Esophagus muscularis mucosa (tissue), 4 donors: ENCODE data around the gene CLCN4. TPM values are rescaled to one million over a fixed set of nuclear protein-coding genes. Genes with fewer than 3 reads are reported as not detected.

Source experiments
- DNase-seq: peaks from one replicate; pipeline ENCODE4 v3.0.0-alpha.2; 2017; ENCODE audit errors: extremely low spot score
- H3K27ac ChIP-seq, 4 donors: fragments of 200-600 bp; sonication (generic); replicated peaks in 1 of 4; 1 replicate in 3 of 4; 2 replicates in 1 of 4; pipeline ENCODE4 v1.5.1; 2016 to 2019; ENCODE audit warnings: mild to moderate bottlenecking in 1 of 4
- H3K27me3 ChIP-seq, 4 donors: fragments of 200-600 bp; sonication (generic); one replicate each; pipeline versions ENCODE4 v1.5.1 to v1.6.0; 2016 to 2019
- H3K36me3 ChIP-seq, 4 donors: fragments of 200-600 bp; sonication (generic); one replicate each; pipeline ENCODE4 v1.5.1; 2016 to 2019
- H3K4me1 ChIP-seq, 4 donors: fragments of 200-600 bp; sonication (generic); one replicate each; pipeline ENCODE4 v1.5.1; 2016 to 2019
- H3K4me3 ChIP-seq, 4 donors: fragments of 200-600 bp; sonication (generic); 1 replicate in 2 of 4; 2 replicates in 2 of 4; pipeline ENCODE4 v1.5.1; 2016 to 2019; ENCODE audit warnings: mild to moderate bottlenecking in 4 of 4, moderate library complexity in 1 of 4
- H3K9me3 ChIP-seq, 4 donors: fragments of 200-600 bp; sonication (generic); 1 replicate in 3 of 4; 2 replicates in 1 of 4; pipeline ENCODE4 v1.5.1; 2016 to 2019
- EP300 ChIP-seq: sonication (generic); formaldehyde crosslinking; IDR thresholded peaks from one replicate; pipeline ENCODE4 v1.6.1; 2017; ENCODE audit warnings: antibody characterized with exemption
- POLR2A ChIP-seq: fragments of 450-650 bp; IDR thresholded peaks from one replicate; pipeline ENCODE4 v1.6.1; 2017; ENCODE audit warnings: antibody characterized with exemption, moderate library complexity, mild to moderate bottlenecking, low read depth
- POLR2AphosphoS5 ChIP-seq, 2 donors: sonication (generic); formaldehyde crosslinking; IDR thresholded peaks; one replicate each; pipeline ENCODE4 v1.6.1; 2017; ENCODE audit warnings: antibody characterized with exemption in 2 of 2
- WGBS: methylation state at CpG from one replicate; pipeline ENCODE4 v1.1.5; 2018; 5-methylcytosine and 5-hydroxymethylcytosine counted together
- intact Hi-C: fragments of 100-400 bp; cut with DNase I; formaldehyde crosslinking; loops from one replicate; pipeline ENCODE4 v1.15.1; 2023
- total RNA-seq, 4 donors: library from RNA; depleted of rRNA; stranded (reverse); fragments of >200 nt; gene quantifications; one replicate each; pipeline versions ENCODE4 v1.1.0 to v1.2.1, GENCODE V29; 2016
- TF ChIP-seq, protein P1 (sequence below), 3 experiments: fragments of 200-600 bp in 2 of 3; fragments of 450-650 bp in 1 of 3; sonication (generic) in 2 of 3; IDR thresholded peaks; one replicate each; pipeline ENCODE4 v1.5.1; 2017 to 2019; ENCODE audit warnings: antibody characterized with exemption in 3 of 3, mild to moderate bottlenecking in 2 of 3, moderate library complexity in 1 of 3

The CLCN4 gene
- total RNA-seq, 4 donors from 2014 or later: 0.42 to 1.8 (median 1.1) TPM

DNA sequence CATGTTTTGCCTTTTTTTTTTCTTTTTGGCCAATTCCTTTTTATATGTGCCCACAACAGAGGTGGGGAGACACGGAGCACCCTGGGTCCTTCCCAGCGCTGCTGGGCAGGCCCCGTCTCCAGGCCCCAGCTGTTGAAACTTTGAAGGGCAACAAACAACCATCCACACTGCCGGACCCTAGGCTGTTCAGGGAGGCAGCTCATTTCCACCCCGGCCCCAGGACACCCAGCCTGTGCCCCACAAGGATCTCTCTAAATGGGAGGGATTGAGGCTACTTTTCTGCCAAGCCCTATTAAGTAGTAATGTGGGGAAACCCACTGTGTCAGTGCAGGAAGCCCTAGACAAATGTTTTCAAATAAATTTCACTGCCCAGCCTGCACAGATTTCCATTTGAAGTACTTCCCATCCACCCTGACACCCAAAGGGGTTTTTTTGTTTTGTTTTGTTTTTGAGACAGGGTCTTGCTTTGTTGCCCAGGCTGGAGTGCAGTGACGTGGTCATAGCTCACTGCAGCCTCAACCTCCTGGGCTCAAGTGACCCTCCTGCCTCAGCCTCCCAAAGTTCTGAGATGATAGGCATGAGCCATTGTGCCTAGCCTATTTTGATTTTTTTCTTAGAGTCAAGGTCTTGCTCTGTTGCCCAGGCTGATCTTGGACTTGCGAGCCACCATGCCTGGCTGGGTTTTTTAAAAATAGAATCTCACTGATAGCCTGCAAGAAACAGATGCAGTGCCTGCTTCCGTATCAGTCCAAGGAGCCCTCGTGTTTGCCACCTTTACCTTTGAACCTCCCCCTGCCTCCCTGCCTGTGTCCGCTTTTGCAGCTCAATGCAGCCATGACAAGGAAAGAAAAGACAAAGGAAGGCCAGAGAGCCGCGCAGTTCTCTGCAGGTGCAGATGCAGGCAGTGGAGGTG is 13.4 kb upstream of the CLCN4 start:
- WGBS: 83% methylated on average over 12 of the region's 12 CpGs
- Histone ChIP-seq H3K27ac (no peak overlapping the region), H3K9me3 (no peaks in the 10 kb centered on the region), H3K27me3 (no peaks in the 10 kb centered on the region), H3K36me3 (peaks cover 23 to 66% (median 45%) of the 10 kb centered on the region in 4 donors), H3K4me3 (no peak overlapping the region), H3K4me1 (no peaks in the 10 kb centered on the region)
- intact Hi-C loops: no loop called here
- no peak for DNase-seq
- no peak for TF ChIP-seq EP300
- TF ChIP-seq, protein P1, sequence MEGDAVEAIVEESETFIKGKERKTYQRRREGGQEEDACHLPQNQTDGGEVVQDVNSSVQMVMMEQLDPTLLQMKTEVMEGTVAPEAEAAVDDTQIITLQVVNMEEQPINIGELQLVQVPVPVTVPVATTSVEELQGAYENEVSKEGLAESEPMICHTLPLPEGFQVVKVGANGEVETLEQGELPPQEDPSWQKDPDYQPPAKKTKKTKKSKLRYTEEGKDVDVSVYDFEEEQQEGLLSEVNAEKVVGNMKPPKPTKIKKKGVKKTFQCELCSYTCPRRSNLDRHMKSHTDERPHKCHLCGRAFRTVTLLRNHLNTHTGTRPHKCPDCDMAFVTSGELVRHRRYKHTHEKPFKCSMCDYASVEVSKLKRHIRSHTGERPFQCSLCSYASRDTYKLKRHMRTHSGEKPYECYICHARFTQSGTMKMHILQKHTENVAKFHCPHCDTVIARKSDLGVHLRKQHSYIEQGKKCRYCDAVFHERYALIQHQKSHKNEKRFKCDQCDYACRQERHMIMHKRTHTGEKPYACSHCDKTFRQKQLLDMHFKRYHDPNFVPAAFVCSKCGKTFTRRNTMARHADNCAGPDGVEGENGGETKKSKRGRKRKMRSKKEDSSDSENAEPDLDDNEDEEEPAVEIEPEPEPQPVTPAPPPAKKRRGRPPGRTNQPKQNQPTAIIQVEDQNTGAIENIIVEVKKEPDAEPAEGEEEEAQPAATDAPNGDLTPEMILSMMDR (IDR thresholded peaks at IDR 0.05): no peak
- TF ChIP-seq POLR2A: no peak
- TF ChIP-seq POLR2AphosphoS5 (IDR thresholded peaks at IDR 0.05): no peak

DNA sequence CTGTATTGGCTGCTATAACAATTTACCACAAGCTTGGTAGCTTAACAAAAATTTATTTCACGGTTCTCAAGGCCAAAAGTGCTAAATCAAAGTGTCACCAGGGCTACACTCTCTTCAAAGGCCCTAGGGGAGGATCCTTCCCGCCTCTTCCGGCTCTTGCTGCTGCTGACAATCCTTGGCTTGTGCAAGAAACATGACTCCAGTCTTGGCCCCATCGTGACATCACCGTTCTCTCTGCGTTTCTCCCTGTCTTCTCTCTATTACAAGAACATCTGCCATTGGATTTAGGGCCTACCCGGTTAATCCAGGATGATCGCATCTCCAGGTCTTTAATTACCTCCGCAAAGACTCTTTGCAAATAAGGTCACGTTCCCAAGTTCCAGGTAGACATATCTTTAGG is 10.4 kb upstream of the CLCN4 start:
- H3K36me3 ChIP-seq: peaks cover 3 to 36% (median 20%) of the 10 kb centered on the region in 4 donors
- H3K27me3 ChIP-seq: no peaks in the 10 kb centered on the region
- no peak overlapping the region for H3K27ac ChIP-seq
- 75% methylated on average over 10 of the region's 10 CpGs for WGBS
- intact Hi-C loops: no loop called here
- no peak overlapping the region for H3K4me3 ChIP-seq
- H3K4me1 ChIP-seq: no peaks in the 10 kb centered on the region
- TF ChIP-seq POLR2AphosphoS5 (IDR thresholded peaks at IDR 0.05): no peak
- TF ChIP-seq POLR2A: no peak
- TF ChIP-seq EP300: no peak
- TF ChIP-seq, protein P1 (IDR thresholded peaks at IDR 0.05): no peak
- DNase-seq: no peak
- no peaks in the 10 kb centered on the region for H3K9me3 ChIP-seq

DNA sequence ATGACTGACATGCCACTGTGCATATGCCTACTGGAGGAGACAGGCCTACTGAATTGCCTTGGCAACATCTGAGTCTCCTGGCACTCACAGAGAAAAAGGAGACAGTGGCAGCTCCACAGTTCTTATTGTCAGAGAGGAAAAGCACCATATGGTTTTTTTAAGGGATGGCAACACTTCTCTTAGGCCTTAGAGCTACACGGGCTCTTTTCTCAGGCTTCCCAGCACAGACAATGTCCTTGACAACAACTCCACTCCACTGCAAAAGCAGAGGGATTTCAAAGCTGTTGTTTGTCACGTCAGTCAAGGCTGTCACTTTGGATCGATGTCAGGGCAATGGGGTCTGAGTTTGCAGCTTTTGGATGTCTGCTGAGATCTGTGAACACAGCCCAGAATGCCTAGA is 4.7 kb upstream of the CLCN4 start:
- H3K9me3 ChIP-seq: no peaks in the 10 kb centered on the region
- TF ChIP-seq EP300: no peak
- intact Hi-C loops: no loop called here
- H3K4me3 ChIP-seq: no peak overlapping the region
- no peak overlapping the region for H3K27ac ChIP-seq
- no peak for DNase-seq
- peaks cover 0 to 6% (median 0%) of the 10 kb centered on the region in 4 donors for H3K27me3 ChIP-seq
- 68% methylated on average over 3 of the region's 3 CpGs for WGBS
- H3K4me1 ChIP-seq: no peaks in the 10 kb centered on the region
- H3K36me3 ChIP-seq: no peaks in the 10 kb centered on the region

DNA sequence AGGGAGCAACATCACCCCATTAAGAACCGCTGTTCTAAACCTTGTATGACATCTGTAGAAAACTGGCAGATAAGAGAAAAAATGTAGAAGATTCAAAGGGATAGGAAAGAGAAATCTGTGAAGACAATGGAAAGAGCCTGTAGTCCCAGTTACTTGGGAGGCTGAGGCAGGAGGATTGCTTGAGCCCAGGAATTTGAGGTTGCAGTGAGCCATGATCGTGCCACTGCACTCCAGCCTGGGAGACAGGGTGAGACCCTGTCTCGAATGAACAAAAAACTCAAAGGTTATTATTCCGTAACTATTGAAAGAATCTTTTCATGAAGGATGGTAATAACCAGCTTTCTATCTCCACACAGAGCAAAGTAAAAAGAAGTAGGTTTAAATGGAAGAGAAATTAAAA is 1.6 kb upstream of the CLCN4 start:
- WGBS: 75% methylated on average over 4 of the region's 4 CpGs
- Histone ChIP-seq H3K27me3 (peaks cover 0 to 19% (median 9%) of the 10 kb centered on the region in 4 donors), H3K36me3 (no peaks in the 10 kb centered on the region), H3K9me3 (no peaks in the 10 kb centered on the region), H3K4me1 (peaks cover 5 to 11% (median 7%) of the 10 kb centered on the region in 4 donors), H3K4me3 (no peak overlapping the region), H3K27ac (no peak overlapping the region)
- no peak for DNase-seq
- TF ChIP-seq POLR2A (no peak), EP300 (no peak), POLR2AphosphoS5 (IDR thresholded peaks at IDR 0.05) (no peak)
- TF ChIP-seq, protein P1 (IDR thresholded peaks at IDR 0.05): no peak
- intact Hi-C loops: no loop called here

DNA sequence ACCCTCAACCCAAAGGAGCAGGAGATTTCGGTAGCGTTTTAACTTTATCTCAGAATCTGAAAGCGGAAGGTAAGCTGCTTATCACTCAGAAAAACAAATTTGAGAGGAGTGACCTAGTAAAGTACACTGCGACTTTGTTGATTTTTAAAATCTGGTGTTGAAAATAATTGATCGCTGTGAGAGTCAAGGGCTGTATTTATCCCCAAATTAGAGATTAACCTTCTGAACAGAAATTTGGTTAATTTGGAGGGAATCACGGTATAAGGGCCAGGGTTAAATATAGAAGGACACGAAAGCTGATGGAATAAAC is 212 bp downstream of the CLCN4 start:
- Histone ChIP-seq H3K27ac (peak overlapping the region in 3 of 4 donors; percentile 29 to 63 (median 51)), H3K27me3 (peaks cover 0 to 25% (median 10%) of the 10 kb centered on the region in 4 donors), H3K36me3 (no peaks in the 10 kb centered on the region), H3K4me1 (peaks cover 5 to 11% (median 7%) of the 10 kb centered on the region in 4 donors), H3K9me3 (no peaks in the 10 kb centered on the region), H3K4me3 (peak overlapping the region; percentile 22 to 48 (median 32))
- TF ChIP-seq POLR2AphosphoS5 (IDR thresholded peaks at IDR 0.05): no peak
- TF ChIP-seq, protein P1 (IDR thresholded peaks at IDR 0.05): no peak
- TF ChIP-seq POLR2A: no peak
- TF ChIP-seq EP300: no peak
- 42% methylated on average over 7 of the region's 7 CpGs for WGBS
- intact Hi-C loops: no loop called here
- no peak for DNase-seq
